NCI-H748 (cell line): Measurements from ENCODE around the gene ALK.

Experiments
- DNase-seq: peaks from one replicate; lab custom pipeline; 2025; ENCODE audit not compliant: unreplicated experiment; lab: John Stamatoyannopoulos, UW

Gene ALK

DNA sequence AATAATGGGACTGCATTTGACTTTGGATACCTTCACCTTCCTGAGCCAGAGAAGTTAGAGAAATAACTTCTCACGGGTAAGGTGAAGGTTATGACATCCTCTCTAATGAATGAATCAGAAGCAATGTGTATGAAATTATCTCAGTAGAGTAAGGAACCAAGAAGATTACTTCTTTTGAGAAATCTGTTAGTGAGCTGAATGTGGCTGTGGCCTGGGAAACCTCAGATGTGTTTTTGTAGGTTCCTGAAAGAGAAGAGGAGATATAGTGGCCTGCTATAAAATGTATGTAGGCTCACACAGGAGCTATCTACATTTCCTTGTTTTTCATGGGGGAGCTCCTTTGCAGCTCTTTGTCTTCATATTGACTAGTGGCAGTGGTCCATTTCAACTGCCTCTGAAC, 543.6 kb downstream of the ALK start:
- no peak for DNase-seq

DNA sequence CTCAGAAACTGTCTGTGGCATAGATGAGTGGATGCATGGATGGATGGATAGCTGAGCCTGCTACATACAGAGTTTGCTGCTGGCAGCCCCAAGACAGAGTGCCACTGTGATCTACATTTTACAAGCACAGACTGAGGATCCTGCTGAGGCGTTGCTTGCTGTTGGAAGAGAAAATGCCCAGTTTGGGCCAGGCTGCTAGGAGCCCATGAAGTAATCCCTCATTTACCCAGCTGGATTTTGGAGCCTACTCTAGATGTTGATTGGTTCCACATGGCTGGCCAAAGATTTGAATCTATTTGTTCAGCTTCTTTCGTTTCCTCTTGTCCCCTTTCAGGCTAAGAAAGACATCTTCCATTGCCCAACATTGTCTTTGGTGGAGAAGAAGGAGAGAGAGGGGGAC, 544.8 kb downstream of the ALK start:
- DNase-seq = no peak

DNA sequence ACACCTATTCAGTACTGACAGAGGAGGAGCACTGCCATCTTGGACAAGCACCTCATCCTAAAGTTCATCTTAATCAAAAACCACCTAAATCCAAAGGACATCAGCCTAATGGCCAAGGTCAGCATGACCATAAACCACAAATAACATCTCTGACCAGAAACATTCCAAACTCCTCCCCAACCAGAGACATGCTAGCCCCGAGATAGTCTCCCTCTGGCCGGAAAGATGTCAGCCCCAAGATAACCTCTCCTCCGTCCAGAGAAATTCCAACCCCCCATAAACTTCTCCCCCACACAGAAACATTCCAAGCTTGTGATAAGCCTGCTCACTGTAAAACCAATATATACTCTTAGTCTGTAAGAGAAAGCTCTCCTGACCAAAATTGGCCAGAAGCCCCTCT, 545.5 kb downstream of the ALK start:
- no peak for DNase-seq

DNA sequence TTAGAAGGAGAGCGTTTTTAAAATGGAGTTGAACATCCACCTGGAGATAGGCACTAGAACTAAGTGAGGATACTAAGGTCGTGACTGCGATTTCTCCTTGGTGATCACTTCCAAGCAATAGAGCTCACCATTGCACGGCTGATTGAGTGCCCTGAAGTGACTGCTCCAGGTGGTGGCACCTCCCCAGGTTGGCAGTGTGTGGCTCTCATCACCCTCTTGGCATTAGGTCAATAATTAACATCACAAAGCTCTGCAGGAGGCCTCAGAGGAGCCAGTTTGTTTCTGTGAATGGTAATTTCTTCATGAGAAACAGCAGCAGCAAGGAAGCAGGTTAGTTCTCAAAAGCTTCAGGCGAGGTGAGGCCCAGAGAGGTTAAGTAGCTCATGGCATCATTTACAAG, 546.6 kb downstream of the ALK start:
- no peak for DNase-seq

DNA sequence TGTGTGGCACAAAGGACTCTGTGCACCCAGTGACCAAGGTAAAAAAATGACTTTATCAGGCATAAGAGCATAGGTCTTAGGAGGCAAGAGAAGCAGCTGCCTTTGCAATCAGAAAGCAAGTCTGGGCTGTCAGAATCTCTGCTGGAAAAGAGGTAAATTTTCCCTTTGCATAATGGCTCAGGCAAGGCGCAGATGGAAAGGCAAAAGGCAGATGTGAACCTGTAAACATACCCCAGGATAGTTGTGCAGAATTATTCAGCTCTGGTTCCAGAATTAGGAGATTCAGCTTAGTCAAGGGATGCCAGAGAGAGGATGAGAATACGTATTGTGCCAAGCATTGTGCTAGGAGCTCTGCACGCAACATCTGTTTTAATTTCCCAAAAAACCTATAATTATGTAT, 547.5 kb downstream of the ALK start:
- DNase-seq = no peak

DNA sequence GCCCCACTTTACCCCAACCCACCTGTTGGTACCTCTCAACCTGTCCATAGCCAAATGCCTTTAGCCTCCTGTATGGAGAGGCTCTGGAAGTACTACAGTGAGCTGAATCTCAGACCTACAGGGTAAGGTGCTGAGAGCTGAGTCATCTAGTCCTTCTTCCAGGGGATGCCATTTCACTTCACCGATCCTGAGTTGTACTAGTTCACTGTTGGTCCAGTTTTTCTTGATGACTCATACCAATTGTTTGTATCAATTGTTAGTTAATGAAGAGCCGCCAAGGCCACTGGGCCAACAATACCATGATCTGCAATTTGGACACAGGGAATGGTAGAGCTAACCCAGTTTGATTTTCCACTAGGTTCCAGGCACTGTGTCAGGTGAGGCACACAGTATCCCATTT, 549.2 kb downstream of the ALK start:
- DNase-seq = no peak

DNA sequence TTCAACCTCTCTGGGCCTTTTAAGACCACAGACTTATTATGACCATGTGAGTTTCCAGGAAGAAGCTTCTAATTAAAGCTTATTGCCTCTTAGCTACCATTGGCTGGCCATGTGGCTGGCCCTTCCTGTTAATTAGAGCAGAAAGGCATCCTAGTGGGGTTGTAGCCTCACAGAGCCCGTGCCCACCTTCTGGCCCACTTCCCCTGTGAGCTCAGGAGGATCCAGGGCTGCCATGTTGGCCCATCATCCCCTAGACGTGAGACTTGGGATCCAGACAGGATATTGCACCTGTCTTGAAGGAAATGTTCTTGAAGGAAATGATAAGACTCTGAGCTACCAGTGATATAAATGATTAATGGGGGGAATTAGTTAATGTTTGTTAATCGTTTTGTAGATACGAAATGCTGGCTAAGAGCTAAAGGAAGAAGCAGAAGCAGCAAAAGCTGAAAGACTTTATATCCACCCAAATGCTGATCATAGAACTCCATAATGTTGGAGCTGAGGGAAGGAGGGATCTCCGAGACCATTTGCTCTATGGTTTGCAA, 550.7 kb downstream of the ALK start:
- no peak for DNase-seq

DNA sequence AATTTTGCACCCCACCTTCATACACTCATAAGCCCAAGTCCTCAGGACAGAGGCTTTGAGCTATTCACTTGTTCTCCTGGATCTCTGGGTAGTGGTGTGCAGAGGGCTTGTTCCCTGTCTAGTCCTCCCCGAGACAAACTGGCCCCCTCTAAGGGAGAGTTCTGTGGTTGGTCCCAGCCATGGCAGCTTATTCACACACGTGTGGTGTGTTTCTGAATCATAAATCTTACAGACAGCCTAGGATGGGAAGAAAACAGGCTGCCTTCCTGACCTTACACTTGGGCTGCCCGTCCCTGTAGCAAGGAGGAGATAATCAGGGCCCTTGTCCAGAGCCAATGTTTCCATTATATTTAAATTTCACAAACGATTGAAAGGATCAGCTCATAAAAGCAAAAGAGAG, 551.2 kb downstream of the ALK start:
- no peak for DNase-seq

DNA sequence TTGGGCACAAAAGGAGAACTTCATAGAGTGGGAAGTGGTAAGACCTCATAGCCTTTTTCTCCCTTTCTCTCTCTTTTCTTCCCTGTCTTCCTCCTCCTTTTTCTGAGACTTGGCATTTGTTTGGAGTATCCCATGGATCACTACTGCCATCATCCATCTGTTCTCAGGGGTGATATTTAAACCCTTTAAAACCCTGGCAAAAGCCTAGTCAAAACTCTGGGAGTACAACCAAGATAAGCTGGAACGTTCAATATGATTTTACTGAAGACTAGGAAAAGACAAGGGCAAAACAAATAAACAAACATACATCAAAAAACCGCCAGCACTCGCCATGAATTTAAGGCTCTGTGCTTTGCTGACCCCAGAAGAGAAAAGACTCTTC, 552.7 kb downstream of the ALK start:
- no peak for DNase-seq

DNA sequence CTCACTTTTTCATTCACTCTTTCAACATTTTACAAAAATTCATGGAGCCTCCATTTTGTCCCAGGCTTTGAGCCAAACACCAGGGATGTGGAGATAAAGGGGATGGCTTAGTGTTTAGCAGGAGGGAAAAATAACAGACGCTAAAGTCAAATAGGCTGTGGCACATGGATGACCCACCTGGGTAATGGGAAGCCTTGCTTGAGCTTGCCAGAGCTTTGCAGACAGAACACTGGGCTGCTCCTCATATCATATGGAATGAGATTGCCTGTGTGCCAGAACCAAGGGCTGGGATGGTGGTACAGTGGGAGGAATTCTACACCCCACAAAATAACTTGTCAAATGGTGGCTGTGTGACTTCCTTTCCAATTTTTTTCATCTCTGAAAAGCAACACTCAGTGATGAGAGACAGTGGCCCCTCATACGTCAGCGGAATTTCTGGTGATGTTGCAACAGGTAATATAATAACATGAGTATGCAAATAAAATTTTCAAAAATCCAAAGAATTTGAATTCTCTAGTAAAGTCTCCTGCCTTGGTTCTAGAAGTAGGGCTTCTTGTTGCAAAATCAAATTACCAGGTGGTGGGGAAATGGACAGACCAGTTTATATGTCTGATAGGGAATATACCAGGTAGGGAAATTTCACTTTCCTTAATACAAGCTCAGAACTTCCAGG, 553.3 kb downstream of the ALK start:
- DNase-seq = no peak

DNA sequence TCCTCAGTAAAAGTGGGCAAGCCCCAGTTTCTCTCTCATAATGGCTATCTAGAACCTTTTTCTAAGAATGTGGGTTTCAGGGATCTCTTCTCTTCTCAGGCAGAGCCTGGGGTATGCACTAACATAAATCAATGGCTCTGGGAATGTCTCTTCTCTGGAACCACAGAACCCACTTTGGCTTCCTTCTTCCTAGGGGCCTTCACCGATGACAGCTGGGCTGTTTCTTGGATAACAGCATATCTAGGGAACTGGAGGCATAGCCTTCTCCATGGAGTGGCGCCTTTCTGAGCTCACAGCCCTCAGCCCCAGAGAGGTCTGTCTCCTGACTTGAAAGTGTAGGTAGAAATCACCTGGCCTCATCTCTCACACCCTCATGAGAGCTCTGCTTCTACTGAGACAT, 558.3 kb downstream of the ALK start:
- DNase-seq = no peak

DNA sequence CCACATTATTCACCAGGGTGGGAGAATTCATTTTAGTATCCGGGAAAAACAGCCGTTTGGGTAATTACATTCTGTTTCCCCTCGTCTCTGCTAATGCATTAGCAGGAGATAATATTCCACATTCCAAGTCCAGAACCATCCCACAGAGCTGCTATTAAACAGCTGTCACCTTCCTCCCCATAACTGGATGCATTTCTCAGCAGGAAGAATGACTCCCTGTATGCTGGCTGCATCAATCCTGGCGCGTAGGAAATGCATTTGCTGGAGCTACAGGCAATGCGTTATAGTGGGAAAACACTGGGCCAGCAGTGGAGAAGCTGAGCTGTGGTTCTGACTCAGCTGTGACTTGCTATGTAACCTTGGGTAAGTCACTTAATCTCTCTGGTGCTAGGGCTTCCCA, 560.2 kb downstream of the ALK start:
- no peak for DNase-seq

DNA sequence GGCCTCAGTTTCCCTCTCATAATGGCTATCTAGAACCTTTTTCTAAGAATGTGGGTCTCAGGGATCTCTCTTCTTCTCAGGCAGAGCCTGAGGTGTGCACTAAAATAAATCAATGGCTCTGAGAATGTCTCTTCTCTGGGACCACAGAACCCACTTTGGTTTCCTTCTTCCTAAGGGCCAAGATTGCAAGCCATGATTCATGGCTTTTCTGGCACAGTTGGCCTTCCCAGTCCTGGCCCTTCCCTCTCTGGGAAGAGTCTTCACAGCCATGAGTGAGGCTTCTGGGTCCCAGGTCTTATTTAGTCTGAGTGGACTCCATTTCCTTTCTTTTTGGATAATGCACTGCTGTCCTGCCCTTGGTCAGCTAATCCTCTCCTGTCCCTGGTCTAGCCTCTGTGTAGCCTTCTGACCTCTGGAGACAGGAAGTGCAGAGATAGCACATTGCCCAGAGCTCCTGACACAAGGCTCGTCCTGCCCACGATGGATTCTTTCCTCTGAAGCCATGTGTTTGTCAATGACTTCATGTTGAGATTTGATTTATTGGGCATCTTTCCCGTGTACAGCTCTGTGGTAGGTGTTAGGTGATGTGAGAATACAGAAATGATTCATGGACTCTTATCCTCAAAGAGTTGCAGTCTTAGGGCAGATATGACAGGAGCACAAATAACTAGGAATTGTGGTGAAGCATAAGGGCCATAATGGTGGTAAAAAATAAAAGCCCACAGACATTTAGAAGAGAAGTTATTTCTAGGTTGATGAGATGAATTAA, 561.2 kb downstream of the ALK start:
- DNase-seq = no peak

DNA sequence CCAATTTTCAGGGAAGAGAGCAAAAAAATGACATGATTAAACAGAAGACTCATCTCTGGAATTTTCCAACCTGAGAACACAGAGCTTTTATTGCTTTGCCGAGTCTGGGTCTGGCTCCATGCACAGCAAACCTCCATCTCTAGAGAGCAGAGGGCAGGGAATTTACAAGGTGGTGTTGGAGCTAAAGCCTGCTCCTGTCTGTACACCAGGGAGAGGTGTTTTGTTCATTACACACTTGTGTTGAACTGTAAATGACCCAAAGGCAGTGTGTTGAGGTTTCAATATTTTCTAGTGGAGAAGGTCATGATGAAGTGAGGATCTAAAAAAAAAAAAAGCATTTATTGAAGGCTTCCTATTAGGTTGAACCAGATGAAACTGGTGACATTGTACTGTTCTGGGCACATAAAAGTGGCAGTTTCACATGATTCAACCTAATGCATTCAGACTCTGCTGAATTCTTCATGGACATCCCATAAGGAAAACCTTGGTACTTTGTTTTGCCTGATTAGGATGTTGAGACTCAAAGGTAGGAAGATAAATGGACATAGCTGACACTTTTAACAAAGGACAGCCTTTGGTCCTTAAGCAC, 567.9 kb downstream of the ALK start:
- DNase-seq = no peak

DNA sequence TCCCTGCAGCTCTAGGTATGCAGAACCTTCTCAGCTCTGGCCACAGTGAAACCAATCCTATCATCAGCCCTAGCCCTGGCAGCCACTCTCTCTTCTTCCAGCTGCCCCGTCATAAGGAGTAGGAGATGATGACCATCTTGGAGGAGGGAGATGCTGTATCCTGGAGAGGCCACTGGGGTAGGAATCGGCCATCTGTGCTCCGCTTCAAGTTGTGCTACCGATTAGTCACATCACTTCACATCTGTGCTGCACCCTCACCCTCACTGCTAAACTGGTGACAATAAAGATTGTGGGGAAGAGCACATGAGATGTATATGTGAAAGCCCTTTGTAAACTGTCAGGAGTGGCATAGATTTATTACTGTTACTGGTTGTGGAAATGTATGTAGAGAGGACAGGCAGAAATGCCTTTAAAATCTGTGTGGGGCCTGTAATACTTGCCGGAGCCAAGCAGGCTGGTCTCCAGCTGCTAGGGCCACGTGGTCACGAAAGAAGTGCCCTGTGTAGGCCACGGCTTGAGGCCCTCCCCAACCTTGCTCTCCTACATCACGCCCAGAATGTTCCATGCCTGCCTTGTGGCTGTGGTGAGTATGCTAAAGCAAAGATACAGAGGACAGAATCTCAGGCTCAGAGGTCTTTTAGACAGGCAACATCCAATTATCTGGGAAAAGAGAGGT, 569.3 kb downstream of the ALK start:
- DNase-seq = no peak

DNA sequence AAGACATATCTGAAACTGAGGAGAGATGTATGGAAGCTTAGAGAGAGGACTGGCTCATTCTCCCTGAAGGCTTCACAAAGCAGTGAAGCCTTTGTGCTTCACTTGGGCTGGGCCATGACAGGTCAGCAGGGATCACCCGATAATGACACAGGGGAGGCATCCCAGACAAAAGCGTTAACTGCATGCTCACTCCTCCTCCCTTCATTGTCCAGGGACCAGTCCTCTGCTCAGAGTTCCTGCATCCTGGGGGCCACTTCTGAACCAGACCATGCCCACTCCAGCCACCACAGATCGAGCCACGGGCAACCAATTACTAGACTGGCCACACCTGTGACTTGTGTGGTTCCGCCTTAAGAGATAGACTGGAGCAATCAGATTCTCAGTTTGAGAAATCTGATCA, 570.1 kb downstream of the ALK start:
- DNase-seq = no peak

DNA sequence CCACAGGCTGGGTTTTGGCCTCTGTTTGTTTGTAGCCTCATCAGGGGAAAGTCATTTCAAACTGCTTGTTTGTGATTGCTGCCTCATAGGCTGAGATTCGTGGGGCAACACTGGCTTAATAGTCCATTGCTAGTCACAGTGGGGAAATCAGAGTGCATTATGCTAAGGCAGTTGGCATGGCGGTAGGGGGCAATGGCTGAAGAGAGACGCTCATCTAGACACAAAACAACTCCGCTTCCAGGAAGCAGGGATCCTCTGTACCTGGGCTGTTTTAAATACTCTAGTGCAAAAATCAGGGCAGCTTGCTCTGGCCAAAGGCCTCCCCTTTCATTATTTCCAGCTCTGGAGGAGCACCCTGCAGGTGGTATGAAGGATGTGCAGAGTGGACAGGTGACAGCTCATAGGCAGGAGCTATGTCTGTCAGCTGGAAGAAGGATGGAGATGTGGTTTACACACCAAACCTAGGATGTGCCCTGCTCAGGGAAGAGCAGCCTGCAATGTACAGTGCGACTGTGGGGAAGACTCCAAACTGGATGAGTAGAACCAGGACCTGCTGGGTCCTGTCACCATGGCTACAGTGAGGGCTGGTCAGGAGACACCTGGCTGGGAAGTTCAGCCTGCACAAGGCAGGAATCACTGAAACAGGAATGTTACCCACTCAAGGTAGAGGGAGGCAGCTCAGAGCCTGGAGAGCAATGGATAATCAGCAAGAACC, 571.9 kb downstream of the ALK start:
- no peak for DNase-seq

DNA sequence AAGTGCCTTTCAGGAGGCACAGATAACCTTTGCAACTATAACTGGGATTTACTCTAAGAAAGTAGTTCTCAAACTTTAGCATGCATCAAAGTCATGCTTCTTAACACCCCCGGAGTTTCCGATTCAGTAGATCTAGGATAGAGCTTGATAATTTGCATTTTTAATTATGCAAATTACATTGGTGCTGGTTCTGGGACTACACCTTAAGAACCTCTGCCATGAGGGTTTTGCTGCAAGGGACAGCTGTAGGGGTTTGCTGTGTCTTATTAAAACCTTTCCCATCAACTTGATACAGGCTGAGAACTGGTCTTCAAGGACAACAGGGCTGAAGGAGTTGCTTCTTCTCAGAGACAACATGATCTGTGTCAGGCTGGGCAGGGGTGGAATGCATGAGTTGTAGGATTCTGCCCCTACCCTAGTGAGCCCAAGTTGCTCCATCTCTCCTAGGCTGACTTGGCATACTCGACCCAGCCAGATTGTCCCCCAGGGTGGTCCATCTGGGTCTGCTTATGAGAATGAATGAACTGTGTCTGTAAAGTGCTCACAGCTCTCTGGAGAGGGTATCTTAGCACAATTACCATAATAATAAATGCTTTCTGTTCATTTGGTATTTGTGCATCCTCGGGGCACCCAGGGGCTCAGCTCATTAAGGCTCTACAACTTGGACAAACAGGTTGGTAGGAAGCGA, 573.5 kb downstream of the ALK start:
- no peak for DNase-seq

DNA sequence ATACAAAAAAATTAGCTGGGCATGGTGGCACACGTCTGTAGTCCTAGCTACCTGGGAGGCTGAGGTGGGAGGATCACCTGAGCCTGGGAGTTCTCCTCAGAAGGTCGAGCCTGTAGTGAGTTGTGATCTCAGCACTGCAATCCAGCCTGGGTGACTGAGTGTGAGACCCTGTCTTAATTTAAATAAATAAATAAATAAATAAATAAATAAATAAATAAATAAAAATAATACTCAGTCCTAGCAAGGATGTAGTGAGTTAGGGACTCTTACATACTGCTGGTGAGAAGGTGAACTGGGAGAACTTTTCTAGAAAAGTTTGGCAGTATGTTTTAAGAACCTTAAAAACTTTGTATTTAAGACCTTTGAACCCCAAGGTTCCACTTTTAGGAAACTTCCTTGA, 576.1 kb downstream of the ALK start:
- no peak for DNase-seq

DNA sequence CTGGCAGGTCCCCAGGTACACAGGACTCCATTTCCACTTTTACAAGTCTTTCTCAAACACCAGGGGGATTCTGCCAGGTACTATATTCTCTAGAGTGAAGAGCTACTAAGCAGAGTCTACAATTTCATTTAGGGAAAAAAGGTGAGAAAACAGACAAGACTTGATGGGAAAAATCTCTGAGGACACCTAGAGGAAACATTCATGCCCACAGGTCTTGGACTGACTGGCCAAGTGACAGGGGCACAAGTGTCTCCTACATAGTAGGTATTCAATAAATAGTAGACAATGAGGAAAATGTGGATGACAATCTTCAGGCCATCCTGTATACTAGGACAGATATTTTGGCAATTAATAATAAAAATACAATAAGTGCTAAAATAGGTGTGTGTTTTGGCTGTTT, 577.6 kb downstream of the ALK start:
- DNase-seq = no peak
